HepG2 (cell line): ENCODE data around the gene TUBB4B. TPM values are rescaled to one million over a fixed set of nuclear protein-coding genes. Genes with fewer than 3 reads are reported as not detected.
A peak's percentile ranks its signal among the peaks of the same experiment; 100 is the strongest.

Source experiments
- AGO2 ChIP-seq: fragments of 200-400 bp; formaldehyde crosslinking; optimal IDR thresholded peaks from 2 replicates; pipeline ENCODE3; 2017; ENCODE audit warnings: mild to moderate bottlenecking, low read depth, low read length, moderate library complexity
- CBFB ChIP-seq: sonication (generic); formaldehyde crosslinking; IDR thresholded peaks from 2 replicates; pipeline ENCODE4 v1.4.0; 2020; ENCODE audit warnings: missing genetic modification reagents
- GMEB1 ChIP-seq: sonication (generic); formaldehyde crosslinking; IDR thresholded peaks from 2 replicates; pipeline ENCODE4 v1.5.1; 2020; ENCODE audit warnings: missing genetic modification reagents, mild to moderate bottlenecking, borderline replicate concordance
- LCORL ChIP-seq, 2 experiments: fragments of 450-650 bp in 1 of 2; sonication (generic) in 1 of 2; formaldehyde crosslinking in 1 of 2; IDR thresholded peaks; 2 replicates each; pipeline versions ENCODE4 v1.5.0 to v1.6.1; 2017 to 2020; ENCODE audit warnings: antibody characterized with exemption in 1 of 2, missing genetic modification reagents in 1 of 2
- MIER2 ChIP-seq: IDR thresholded peaks from 2 replicates; pipeline ENCODE4 v1.6.1; 2016; ENCODE audit warnings: missing biosample characterization, missing genetic modification reagents
- MYPOP ChIP-seq: sonication (generic); formaldehyde crosslinking; IDR thresholded peaks from 2 replicates; pipeline ENCODE4 v1.8.1; 2023; ENCODE audit warnings: mild to moderate bottlenecking, moderate library complexity, missing genetic modification reagents
- NFYB ChIP-seq: sonication (generic); formaldehyde crosslinking; IDR thresholded peaks from 2 replicates; pipeline ENCODE4 v1.4.0; 2020; ENCODE audit warnings: missing genetic modification reagents
- NFYC ChIP-seq: IDR thresholded peaks from 2 replicates; pipeline ENCODE4 v1.6.1; 2016; ENCODE audit warnings: missing genetic modification reagents, missing compliant biosample characterization
- PAXIP1 ChIP-seq: sonication (generic); formaldehyde crosslinking; conservative IDR thresholded peaks from 2 replicates; pipeline ENCODE4 v1.4.0; 2020; ENCODE audit warnings: mild to moderate bottlenecking, missing genetic modification reagents, moderate library complexity
- PBX2 ChIP-seq: IDR thresholded peaks from 2 replicates; pipeline ENCODE4 v1.6.1; 2016; ENCODE audit warnings: control low read depth
- PHF21A ChIP-seq: sonication (generic); formaldehyde crosslinking; IDR thresholded peaks from 2 replicates; pipeline ENCODE4 v1.5.0; 2020; ENCODE audit warnings: mild to moderate bottlenecking, missing genetic modification reagents
- TCF12 ChIP-seq, 2 experiments: fragments of 450-650 bp in 1 of 2; sonication (generic) in 1 of 2; formaldehyde crosslinking in 1 of 2; IDR thresholded peaks; 2 replicates each; pipeline versions ENCODE4 v1.6.1 to v1.8.0; 2017 to 2022; ENCODE audit warnings: antibody characterized with exemption in 1 of 2, mild to moderate bottlenecking in 1 of 2, missing genetic modification reagents in 1 of 2, moderate library complexity in 1 of 2
- ZMAT3 ChIP-seq: sonication (generic); formaldehyde crosslinking; conservative IDR thresholded peaks from 2 replicates; pipeline ENCODE4 v1.7.0; 2021; ENCODE audit warnings: missing genetic modification reagents
- ZNF576 ChIP-seq: sonication (generic); formaldehyde crosslinking; IDR thresholded peaks from 2 replicates; pipeline ENCODE4 v1.4.0; 2020; ENCODE audit warnings: mild to moderate bottlenecking, missing genetic modification reagents
- polyA plus RNA-seq, 8 experiments: library from polyadenylated mRNA; depleted of rRNA in 3 of 8; stranded (reverse) in 7 of 8; unstranded in 1 of 8; fragments of >200 nt; fragmentation: Illumina TruSeq in 4 of 8; extraction: Trizol in 4 of 8; gene quantifications; 2 replicates each; pipeline versions ENCODE4 v1.2.1 to v1.2.3, GENCODE V29; 2011 to 2016; ENCODE audit warnings: low read depth in 4 of 8, missing spikeins in 1 of 8, mixed read lengths in 1 of 8; ENCODE audit not compliant: insufficient read depth in 1 of 8
- total RNA-seq, 5 experiments: library from RNA; depleted of rRNA; stranded (reverse); fragments of >200 nt; fragmentation: Illumina TruSeq; extraction: Trizol; gene quantifications; 2 replicates each; pipeline ENCODE4 v1.2.3, GENCODE V29; 2016; ENCODE audit warnings: low read depth in 1 of 5
- TF ChIP-seq, protein P1 (sequence below): sonication (generic); formaldehyde crosslinking; IDR thresholded peaks from 2 replicates; pipeline ENCODE4 v1.8.0; 2023; ENCODE audit warnings: mild to moderate bottlenecking, missing genetic modification reagents
- TF ChIP-seq, protein P2 (sequence below): sonication (generic); formaldehyde crosslinking; IDR thresholded peaks from 2 replicates; pipeline ENCODE4 v1.4.0; 2020; ENCODE audit warnings: missing genetic modification reagents, low read depth, mild to moderate bottlenecking, borderline replicate concordance

TUBB4B gene
- total and polyA plus RNA-seq, 2 of the 13 experiments (the other 11 are each of a cell fraction or from before 2014, with no cell fraction given) = 182 to 412 TPM

GRCh38 chr9:137223078-137223970 is 17.8 kb upstream of the TUBB4B start (continued):
- TF ChIP-seq ZNF576 (0 out of 2 replicates have a peak, but pooled peaks have one; percentile 21), PAXIP1 (CRISPR knock-in tag) (peak; percentile 39; the same call in 1 of the 2 replicates), GMEB1 (CRISPR knock-in tag) (0 out of 2 replicates have a peak, but pooled peaks have one; percentile 27), PBX2 (CRISPR knock-in tag) (0 out of 2 replicates have a peak, but pooled peaks have one; percentile 33), ZMAT3 (CRISPR knock-in tag) (0 out of 2 replicates have a peak, but pooled peaks have one; percentile 9), CBFB (CRISPR knock-in tag) (0 out of 2 replicates have a peak, but pooled peaks have one; percentile 8), NFYB (peak; percentile 70), AGO2 (peak; percentile 91), MYPOP (peak; percentile 61; the same call in 1 of the 2 replicates), NFYC (peak; percentile 68; the same call in 1 of the 2 replicates), LCORL (IDR thresholded peaks at IDR 0.05) (no peak), LCORL (CRISPR knock-in tag; IDR thresholded peaks at IDR 0.05) (peak; percentile 58; the same call in 1 of the 2 replicates), PHF21A (CRISPR knock-in tag) (peak; percentile 45; the same call in 1 of the 2 replicates), TCF12 (IDR thresholded peaks at IDR 0.05) (no peak), TCF12 (CRISPR knock-in tag; IDR thresholded peaks at IDR 0.05) (no peak), MIER2 (CRISPR knock-in tag) (no peak)
- TF ChIP-seq, protein P1, sequence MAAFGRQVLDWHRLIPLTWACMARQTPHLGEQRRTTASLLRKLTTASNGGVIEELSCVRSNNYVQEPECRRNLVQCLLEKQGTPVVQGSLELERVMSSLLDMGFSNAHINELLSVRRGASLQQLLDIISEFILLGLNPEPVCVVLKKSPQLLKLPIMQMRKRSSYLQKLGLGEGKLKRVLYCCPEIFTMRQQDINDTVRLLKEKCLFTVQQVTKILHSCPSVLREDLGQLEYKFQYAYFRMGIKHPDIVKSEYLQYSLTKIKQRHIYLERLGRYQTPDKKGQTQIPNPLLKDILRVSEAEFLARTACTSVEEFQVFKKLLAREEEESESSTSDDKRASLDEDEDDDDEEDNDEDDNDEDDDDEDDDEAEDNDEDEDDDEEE (CRISPR knock-in tag) = 0 out of 2 replicates have a peak, but pooled peaks have one; percentile 17
- TF ChIP-seq, protein P2, sequence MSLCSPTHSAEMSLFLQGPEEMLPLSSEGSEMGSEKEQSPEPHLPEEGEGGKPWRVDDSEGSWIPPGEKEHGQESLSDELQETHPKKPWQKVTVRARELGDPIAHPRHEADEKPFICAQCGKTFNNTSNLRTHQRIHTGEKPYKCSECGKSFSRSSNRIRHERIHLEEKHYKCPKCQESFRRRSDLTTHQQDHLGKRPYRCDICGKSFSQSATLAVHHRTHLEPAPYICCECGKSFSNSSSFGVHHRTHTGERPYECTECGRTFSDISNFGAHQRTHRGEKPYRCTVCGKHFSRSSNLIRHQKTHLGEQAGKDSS (CRISPR knock-in tag) = peak; percentile 76; the same call in 1 of the 2 replicates
